A673 (cell line): ENCODE measurements around the gene TRIM66.

Experiments used
- EZH2 ChIP-seq: fragments of 200-600 bp; sonication (generic); IDR thresholded peaks from 2 replicates; pipeline ENCODE4 v1.6.1; 2017; ENCODE audit warnings: borderline replicate concordance, low read depth, mild to moderate bottlenecking, mixed read lengths, antibody characterized with exemption, low read length; ENCODE audit not compliant: poor library complexity, severe bottlenecking
- TF ChIP-seq, protein P1 (sequence below): fragments of 300-800, 200-600 bp; sonication (generic); conservative IDR thresholded peaks from 2 replicates; pipeline ENCODE4 v1.5.1; 2017; ENCODE audit warnings: low read depth, mild to moderate bottlenecking, antibody characterized with exemption, low read length, moderate library complexity, mixed read lengths

DNA sequence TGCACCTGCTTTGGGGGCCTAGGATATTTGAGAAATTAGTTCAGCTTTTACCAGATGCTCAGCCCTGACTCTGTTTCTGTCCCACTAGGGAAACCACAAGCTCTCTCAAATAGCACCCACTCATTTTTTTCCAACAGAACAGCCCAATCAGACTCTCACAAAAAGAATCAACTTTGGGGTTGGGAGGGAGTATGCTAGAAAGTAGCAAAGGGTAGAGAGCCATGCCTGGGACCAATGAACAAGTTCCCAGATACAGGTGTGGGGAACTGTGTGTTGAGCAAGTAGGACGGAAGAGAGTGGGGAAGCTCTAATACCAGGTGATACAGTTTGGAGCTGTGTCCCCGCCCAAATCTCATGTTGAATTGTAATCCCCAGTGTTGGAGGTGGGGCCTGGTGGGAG lies 41.1 kb downstream of the TRIM66 start:
- TF ChIP-seq, protein P1, sequence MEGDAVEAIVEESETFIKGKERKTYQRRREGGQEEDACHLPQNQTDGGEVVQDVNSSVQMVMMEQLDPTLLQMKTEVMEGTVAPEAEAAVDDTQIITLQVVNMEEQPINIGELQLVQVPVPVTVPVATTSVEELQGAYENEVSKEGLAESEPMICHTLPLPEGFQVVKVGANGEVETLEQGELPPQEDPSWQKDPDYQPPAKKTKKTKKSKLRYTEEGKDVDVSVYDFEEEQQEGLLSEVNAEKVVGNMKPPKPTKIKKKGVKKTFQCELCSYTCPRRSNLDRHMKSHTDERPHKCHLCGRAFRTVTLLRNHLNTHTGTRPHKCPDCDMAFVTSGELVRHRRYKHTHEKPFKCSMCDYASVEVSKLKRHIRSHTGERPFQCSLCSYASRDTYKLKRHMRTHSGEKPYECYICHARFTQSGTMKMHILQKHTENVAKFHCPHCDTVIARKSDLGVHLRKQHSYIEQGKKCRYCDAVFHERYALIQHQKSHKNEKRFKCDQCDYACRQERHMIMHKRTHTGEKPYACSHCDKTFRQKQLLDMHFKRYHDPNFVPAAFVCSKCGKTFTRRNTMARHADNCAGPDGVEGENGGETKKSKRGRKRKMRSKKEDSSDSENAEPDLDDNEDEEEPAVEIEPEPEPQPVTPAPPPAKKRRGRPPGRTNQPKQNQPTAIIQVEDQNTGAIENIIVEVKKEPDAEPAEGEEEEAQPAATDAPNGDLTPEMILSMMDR, result no peak
- TF ChIP-seq EZH2, result no peak
